Measurements from ENCODE around the gene DUSP1.

GRCh38 chr5:172751761-172752510, 19.1 kb downstream of the DUSP1 start:
- TF ChIP-seq CTCF (conservative IDR thresholded peaks at IDR 0.05; ENCODE audit: low read depth, low read length) (no peak), EZH2 (IDR thresholded peaks at IDR 0.05; ENCODE audit: low read length, unreplicated experiment) (no peak), EZH2phosphoT487 (IDR thresholded peaks at IDR 0.05; ENCODE audit: borderline replicate concordance, low read length) (no peak)

Measured in PC-3 (cell line).